D721Med (cell line): ENCODE data around the gene TEX22.

Source experiments
- DNase-seq: peaks from one replicate; pipeline ENCODE4 v3.0.0; 2011; ENCODE audit warnings: low spot score; ENCODE audit not compliant: insufficient read length
- FAIRE-seq: peaks from 2 replicates; lab custom pipeline; 2011; peaks lifted over from hg19 to GRCh38; lab: Jason Lieb, UNC
- TF ChIP-seq, protein P1 (sequence below): IDR thresholded peaks from 2 replicates; pipeline ENCODE4 v1.5.1; 2012; ENCODE audit warnings: mild to moderate bottlenecking, control low read depth; ENCODE audit not compliant: insufficient read depth; ENCODE audit errors: missing control alignments

Gene TEX22

DNA sequence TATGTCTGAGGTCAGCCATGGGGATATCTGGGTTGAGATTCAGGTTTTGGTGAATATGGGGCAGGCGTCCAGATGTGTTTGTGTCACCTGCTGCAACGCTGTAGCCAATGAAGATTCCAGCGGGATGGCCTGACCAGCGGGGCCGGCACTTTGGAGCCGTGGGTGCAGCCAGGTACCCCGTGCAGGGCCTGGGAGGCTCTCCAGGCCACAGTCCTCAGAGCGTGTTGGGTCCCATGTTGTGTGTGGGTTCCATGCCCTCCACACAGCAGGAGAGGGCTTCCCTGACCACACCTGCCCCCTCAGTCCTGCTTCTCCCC, 2.8 kb upstream of the TEX22 start:
- TF ChIP-seq, protein P1, sequence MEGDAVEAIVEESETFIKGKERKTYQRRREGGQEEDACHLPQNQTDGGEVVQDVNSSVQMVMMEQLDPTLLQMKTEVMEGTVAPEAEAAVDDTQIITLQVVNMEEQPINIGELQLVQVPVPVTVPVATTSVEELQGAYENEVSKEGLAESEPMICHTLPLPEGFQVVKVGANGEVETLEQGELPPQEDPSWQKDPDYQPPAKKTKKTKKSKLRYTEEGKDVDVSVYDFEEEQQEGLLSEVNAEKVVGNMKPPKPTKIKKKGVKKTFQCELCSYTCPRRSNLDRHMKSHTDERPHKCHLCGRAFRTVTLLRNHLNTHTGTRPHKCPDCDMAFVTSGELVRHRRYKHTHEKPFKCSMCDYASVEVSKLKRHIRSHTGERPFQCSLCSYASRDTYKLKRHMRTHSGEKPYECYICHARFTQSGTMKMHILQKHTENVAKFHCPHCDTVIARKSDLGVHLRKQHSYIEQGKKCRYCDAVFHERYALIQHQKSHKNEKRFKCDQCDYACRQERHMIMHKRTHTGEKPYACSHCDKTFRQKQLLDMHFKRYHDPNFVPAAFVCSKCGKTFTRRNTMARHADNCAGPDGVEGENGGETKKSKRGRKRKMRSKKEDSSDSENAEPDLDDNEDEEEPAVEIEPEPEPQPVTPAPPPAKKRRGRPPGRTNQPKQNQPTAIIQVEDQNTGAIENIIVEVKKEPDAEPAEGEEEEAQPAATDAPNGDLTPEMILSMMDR = no peak
- DNase-seq (no peak), FAIRE-seq (no peak)

DNA sequence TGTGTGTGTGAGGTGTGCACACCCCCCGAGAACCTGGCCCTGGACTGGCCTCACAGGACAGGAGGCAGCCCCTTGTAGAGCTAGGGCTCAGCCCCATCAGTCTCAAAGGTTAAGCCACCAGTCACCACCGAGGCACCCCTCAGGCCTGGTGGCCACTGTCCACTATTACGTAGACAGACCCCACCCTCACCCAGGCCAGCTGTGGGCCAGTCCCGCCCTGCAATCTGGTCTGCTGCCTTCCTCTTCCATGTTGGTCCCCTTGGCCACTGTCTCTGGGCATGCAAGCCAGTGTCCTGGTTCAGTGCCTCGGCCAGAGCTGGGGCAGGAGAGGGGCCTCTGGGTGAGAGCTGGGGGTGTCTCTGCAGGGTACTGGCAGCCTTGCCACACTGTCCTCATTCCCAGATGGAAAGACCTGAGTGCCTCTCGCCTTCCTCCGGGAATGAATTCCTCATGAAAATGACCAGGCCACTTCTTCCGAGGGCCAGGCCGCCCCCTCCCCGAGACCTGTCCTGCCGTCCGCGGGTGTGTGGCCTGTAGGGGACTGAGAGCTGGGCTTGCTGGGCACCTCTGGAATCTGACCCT, 897 bp upstream of the TEX22 start:
- TF ChIP-seq, protein P1 = no peak
- no peak for DNase-seq
- no peak for FAIRE-seq

DNA sequence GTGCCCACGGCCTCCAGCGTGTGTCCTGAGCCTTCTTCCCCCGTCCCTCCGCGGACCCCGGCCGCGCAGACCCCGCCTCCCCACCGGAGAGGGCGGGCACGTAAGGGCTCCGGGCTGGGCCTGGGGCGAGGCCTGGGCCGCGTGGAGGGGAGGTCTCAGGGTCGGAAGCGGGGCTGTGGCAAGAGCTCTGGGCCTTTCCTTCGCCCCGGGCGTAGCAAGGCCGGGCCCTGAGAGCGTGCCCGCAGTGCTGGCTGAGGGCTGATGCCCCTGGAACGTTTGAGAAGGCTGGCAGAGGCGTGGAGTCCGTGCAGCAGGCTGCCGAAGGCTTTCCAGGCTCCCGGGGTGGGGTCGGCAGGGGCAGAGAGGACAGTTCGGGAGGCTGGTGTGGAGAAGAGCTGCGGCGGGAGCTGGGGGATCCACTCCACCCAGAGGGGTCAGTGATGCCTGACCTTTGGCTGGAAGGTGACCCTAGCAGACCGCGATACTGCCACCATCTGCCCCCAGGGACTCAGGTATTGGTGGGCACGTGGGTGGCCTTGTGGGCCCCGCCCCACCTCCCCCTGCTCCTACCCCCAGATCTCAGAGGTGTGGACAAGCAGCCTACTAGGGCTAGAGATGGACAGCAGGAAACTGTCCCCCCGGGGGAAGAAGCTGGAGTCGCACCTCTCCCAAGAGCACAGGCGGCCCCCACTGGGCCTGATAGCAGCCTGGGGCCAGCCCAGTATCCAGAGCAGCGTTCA, 558 bp downstream of the TEX22 start:
- DNase-seq (no peak), FAIRE-seq (no peak)
- TF ChIP-seq, protein P1 = no peak

DNA sequence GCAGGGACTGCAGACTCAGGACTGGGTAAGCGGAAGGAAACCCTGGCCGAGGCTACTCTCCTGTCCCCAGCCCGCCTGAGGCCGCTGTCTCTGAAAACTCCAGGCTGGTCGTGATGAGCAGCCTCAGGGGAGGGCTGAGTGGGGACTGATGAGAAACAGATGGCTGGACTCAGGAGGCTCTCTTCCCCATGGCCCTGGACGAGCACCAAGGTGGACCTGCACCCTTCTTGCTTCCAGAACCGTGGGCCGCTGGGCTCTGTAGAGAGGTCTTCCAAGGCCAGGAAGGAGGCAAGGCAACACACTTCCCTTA, 1.1 kb downstream of the TEX22 start:
- no peak for DNase-seq
- TF ChIP-seq, protein P1 = no peak
- no peak for FAIRE-seq

DNA sequence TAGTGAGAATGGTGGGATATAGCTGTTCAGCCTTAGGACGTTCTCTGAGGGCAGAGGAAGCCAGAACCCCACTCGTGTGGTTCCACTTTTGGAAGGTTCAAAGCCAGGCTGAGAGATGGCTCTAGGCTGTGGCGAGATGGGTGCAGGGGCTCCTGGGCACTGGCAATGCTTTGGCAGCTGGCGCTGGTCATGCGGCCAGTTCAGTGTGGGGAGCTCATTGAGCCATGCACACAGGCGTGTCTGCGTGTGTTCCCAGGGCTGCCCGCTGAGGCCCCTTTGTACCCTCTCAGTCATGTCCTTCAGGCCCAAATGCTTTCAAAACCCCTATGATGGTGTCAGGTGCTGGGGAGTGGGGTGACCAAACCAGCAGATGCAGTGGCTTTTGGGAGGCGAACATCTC, 1.7 kb downstream of the TEX22 start:
- TF ChIP-seq, protein P1 = no peak
- FAIRE-seq (no peak), DNase-seq (no peak)

DNA sequence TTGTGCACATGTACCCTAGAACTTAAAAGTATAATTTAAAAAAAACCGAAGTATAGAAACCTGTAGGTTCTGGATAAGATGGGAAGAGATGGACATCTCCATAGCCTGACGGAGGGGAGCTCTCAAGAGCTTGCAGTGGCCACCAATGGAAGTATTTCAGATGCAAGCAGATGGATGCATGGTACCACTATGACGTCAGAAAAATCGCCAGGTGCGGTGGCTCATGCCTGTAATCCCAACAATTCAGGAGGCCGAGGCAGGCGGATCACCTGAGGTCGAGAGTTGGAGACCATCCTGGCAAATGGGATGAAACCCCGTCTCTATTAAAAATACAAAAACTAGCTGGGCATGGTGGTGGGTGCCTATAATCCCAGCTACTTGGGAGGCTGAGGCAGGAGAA, 3.4 kb downstream of the TEX22 start:
- no peak for FAIRE-seq

DNA sequence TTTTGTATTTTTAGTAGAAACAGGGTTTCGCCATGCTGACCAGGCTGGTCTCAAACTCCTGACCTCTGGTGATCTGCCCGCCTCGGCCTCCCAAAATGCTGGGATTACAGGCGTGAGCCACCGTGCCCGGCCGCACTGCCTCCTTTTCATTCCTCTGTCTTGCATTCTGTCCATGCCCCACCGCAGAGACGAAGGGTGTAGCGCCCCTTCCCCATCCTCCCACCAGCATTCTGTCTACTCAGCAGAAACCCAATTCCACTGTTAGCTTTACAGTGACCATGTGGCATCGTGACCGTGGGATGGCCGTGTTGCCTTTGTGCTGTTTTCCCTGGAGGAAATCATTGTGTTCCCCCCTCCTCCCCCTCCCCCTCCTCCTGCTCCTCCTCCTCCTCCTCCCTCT, 10.3 kb downstream of the TEX22 start:
- DNase-seq (no peak), FAIRE-seq (no peak)
- TF ChIP-seq, protein P1 = no peak

More for the DNA sequence above, 3.4 kb downstream of the TEX22 start:
- no peak for DNase-seq
- TF ChIP-seq, protein P1 = no peak
